Gastrocnemius medialis (tissue), 4 donors: ENCODE results near the gene COMP.

Experiments
- CTCF ChIP-seq, 5 experiments: fragments of 450-650 bp in 3 of 5; fragments of 200-600 bp in 2 of 5; sonication (generic) in 2 of 5; IDR thresholded peaks in 4 of 5; conservative IDR thresholded peaks in 1 of 5; 1 replicate in 4 of 5; 2 replicates in 1 of 5; pipeline ENCODE4 v1.5.1; 2016 to 2019; ENCODE audit warnings: antibody characterized with exemption in 5 of 5, mild to moderate bottlenecking in 3 of 5, moderate library complexity in 3 of 5
- POLR2A ChIP-seq, 2 donors: fragments of 450-650 bp; IDR thresholded peaks; one replicate each; pipeline ENCODE4 v1.6.1; 2017; ENCODE audit warnings: antibody characterized with exemption in 2 of 2, mild to moderate bottlenecking in 2 of 2, moderate library complexity in 2 of 2

GRCh38 chr19:18746401-18747325 is 44.4 kb downstream of the COMP start:
- TF ChIP-seq CTCF (IDR thresholded peaks at IDR 0.05 in 4 of 5, conservative IDR thresholded peaks at IDR 0.05 in 1 of 5) (no peak), POLR2A (IDR thresholded peaks at IDR 0.05) (no peak)
